ENCODE measurements around the gene RAD51B.

DNA sequence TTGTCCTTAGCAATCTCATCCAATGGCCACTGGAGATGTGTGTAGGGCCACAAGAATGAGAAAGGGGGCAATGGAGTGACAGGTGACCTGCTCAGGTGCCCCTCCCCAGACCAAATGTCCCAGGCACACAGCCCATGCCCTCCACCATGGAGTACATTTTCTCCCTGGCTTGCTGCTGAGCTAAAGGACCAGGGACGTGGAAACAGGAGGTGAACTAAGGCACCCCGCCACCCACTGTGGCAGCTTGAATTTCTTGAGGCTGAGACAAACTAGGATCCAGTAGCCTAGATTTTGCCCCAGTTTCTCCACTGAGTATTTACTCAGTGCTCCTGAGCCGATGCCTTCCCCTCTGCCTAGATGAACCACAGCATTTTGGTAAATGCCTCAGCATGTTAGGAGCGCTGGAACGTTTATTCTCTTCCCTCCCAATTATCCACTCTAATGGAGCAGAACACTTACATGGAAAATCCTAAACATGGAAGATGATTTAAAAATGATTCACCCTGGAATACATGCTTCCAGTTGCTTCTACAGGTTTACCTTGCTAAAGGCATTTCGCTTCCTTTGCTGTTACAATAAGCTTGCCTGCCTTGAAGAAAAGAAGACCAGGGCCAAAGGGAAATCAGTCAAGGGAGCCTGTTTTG, 775.3 kb downstream of the RAD51B start:
- TF ChIP-seq, protein P1, sequence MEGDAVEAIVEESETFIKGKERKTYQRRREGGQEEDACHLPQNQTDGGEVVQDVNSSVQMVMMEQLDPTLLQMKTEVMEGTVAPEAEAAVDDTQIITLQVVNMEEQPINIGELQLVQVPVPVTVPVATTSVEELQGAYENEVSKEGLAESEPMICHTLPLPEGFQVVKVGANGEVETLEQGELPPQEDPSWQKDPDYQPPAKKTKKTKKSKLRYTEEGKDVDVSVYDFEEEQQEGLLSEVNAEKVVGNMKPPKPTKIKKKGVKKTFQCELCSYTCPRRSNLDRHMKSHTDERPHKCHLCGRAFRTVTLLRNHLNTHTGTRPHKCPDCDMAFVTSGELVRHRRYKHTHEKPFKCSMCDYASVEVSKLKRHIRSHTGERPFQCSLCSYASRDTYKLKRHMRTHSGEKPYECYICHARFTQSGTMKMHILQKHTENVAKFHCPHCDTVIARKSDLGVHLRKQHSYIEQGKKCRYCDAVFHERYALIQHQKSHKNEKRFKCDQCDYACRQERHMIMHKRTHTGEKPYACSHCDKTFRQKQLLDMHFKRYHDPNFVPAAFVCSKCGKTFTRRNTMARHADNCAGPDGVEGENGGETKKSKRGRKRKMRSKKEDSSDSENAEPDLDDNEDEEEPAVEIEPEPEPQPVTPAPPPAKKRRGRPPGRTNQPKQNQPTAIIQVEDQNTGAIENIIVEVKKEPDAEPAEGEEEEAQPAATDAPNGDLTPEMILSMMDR (IDR thresholded peaks at IDR 0.05), result no peak
- TF ChIP-seq POLR2AphosphoS5 (IDR thresholded peaks at IDR 0.05), result no peak
